NOMO-1 (cell line): ENCODE results near the gene FAM177B.
"Not testable (repeated sequence)": the region's sequence is repeated elsewhere in the genome, so short reads cannot be mapped to it uniquely, and the experiment has no call there.

ENCODE experiments used
- DNase-seq, 2 experiments: peaks; one replicate each; lab custom pipeline; 2025; ENCODE audit not compliant: unreplicated experiment in 2 of 2; lab: John Stamatoyannopoulos, UW

The FAM177B gene

DNA sequence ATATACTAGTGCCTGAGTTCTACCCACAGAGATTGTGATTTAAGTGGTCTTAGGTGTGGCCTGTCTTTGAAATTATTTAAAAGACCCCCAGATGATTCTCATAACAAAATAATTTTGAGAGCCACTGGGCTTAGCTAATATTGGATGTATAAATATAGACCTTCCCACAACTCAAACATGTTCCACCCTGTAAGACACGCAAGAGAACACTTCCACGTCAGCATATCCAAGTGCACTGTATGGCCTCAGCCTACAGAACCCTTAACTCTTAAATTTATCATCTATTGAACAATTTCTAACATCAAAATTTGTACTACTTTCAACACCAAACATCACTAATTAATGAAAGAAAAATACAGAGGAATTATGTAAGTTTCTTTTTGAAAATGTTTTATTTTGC, 2.5 kb downstream of the FAM177B start:
- DNase-seq, result no peak

DNA sequence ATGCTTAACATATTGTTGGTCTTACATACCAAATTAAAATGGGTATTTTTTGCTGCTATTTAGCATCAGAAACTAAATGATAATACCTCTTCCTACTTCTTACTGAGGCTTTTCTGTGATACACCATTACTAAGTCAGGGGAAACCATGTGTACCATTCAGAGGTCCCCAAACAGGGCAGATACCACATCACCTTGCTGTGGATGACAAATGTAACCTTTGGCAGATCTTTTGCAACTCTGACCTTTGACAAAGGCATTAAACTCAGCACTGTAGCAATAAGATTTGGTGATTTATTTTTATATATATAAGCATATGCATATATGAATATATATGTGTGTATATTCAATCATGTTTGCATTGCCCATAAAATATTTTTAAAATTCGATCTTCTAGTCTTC, 2.9 kb downstream of the FAM177B start:
- no peak for DNase-seq

DNA sequence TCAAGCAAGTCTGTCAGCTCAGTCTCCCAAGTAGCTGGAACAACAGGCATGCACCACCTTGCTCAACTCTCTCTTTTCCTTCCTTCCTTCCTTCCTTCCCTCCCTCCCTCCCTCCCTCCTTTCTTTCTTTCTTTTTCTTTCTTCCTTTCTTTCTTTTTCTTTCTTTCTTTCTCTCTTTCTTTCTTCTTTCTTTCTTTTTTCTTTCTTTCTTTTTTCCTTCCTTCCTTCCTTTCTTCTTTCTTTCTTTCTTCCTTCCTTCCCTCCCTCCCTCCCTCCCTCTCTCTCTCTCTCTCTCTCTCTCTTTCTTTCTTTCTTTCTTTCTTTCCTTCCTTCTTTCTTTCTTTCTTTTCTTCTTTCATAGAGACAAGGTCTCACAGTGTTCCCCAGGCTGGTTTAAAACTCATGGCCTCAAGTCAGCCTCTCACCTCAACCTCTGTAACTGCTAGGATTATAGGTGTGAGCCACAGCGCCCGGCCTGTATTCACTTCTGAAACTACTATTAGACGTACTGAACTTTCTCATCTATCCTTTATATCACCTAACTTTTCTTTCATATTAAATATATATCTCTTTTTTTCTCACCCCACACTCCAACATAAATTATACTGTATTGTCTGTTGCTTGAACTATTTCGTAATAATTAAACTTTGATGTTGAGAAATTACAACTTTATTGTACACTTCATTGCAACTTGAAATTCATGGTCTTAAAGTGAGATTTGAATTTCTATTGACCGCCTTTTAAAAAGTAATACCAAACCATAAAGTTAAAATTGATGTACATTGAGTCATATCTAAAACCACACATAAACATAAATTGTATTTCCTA, 4.8 kb downstream of the FAM177B start:
- not testable (repeated sequence) for DNase-seq

DNA sequence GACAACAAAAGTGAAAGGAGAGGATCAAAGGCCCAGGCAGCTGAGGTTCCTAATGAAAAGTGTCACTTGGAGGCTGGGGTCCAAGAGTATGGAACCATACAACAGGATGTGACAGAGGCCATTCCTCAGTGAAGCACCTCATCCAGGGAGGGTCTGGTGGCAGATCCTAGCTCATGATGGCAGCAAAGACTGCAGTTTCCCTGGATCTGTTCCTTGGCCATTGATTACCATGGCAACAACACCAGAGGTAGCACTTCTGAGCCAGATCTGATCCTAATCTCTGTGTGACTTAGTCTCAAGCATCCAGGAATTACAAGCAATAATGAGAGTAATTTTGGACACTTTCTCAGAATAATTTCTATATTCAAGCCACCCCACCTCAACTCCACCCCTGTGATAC, 12.9 kb downstream of the FAM177B start:
- DNase-seq, result no peak

DNA sequence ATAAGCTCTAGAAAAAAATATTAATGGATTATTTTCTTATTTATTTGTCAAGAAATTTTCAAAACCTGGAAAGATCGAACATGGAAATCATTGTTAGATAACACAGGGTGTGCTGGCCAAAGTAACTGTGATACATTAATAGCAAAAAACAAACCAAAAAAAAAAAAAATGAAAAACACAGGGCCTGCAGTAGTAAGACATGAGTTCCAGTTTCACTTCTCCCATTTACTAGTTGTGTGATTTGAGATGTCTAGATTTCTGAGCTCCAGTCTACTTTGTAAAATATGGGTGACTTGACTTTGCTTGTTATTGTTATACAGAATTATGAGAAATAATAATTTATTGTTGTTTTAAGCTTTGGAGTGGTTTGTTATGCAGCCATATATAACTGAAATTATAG, 13.6 kb downstream of the FAM177B start:
- DNase-seq, result peak; percentile 15 to 65

DNA sequence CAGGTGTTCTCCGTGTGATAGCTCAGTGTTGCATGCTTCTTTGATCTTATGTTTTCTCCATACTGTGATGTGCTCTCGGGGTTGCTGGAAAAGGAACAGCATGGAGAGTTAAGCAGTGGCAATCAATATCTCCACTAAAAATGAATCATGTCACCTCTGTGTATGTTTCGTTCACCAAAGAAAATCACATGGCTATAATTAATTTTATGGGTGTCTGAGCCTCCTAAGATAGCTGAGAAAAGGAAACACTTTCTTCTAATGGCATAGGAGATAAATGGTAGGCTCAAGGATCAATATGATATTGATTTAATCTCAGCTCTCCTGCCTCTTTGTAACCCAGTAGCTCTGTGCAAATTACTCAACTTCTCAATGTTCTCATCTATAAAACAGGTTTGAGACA, 14.3 kb downstream of the FAM177B start:
- DNase-seq, result no peak

DNA sequence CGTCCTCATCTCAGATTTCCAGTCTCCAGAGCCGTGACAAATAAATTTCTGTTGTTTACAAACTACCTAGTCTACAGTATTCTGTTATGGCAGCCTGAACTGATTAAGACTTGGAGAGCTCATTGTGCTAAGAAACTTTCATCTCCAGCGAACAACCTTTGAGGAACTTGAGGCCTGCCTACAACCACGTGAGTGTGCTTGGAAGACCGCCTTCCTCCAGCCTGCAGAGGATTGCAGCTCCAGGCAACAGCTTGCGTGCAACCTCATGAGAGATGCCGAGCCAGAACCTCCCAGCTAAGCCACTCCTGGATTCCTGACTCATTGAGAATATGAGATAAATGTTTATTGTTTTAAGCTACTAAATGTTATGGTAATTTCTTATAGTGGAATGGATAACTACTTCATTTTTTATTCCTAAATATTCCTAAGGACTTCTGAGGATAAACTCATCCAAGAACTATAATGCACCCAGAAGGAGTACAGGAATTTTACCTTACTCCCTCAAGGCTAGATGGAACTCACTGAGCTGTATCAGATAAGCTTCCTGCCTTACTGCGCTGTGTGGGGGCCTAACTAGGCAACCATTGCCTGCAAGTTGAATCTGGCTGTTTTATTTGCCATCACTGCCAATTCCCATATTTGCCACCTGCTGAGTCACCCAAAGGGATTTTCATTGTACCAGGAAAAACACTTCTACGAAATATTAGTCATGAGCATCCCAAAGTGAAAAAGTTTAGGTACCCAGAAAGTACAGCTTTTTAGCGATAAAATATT, 17.6 kb downstream of the FAM177B start:
- no peak for DNase-seq

DNA sequence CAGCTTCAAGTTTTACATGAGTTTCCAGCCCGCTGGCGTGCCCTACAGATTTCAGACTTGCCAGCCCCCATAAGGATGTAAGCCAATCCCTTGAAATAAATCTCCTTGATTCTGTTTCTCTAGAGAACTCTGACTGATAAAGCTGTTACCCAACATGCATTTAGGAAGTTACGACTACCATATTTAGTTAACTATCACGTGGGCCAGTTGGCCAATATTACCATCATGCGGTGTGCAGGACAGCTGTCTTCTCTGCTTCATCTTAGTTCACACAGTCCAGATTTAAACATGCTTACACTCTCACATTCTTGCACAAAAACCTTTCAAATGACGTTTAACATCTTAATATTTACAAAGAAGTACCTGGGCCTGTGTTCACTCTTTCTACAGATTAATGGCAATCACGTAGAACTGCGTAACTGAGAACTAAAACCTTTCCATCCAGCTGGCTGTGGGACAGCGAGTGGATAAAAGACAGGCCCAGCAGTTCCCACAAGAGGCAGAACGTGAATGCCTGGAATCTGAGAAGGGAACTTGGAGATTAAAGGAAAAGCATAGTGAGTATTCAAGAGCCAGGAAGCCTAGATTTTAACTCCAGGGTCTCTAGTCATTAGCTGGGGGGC, 20.8 kb downstream of the FAM177B start:
- peak in 1 of 2 experiments; percentile 6 for DNase-seq

DNA sequence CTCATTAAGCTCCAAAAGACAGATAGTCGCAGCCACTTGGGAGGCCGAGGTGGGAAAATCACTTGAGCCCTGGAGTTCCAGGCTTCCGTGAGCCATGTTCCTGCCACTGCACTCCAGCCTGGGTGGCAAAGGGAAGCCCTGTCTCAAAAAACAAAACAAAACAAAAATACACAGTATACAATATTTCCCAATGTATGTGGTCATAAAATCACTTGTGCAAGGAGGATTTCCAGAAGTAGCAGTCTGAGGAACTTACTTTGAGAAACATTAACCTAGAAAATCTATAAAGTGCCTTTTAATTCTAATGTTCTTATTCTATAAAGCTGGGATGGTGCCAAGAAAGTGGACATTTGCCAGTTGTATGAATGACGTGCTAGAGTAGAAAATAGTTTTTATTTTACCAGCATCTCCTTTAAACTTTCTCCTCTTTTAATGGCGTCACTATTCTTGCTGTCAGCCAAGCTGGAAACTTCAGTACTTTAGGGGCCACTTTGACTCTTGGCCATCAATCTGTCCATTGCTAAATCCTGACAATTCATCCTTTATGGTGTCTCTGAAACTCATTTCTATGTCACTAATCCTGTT, 22.5 kb downstream of the FAM177B start:
- no peak for DNase-seq

DNA sequence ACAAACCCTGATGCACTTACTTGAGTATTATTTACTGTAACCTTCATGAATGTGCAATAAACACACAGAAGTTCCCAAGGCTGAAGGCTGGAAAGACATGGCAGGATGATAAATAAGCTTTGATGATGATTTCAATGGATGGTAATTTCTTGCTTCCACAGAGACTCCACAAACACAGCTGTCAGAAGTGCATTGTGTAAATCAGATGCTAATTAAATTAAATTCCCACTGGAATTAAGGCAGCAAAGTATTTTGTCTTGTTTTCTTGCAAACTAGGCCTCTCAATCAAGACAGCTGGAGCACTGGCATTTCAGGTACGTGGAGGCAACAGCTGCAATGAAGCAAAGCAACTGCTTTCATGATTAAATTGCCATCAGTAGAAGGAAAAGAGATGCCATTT, 24.1 kb downstream of the FAM177B start:
- no peak for DNase-seq

DNA sequence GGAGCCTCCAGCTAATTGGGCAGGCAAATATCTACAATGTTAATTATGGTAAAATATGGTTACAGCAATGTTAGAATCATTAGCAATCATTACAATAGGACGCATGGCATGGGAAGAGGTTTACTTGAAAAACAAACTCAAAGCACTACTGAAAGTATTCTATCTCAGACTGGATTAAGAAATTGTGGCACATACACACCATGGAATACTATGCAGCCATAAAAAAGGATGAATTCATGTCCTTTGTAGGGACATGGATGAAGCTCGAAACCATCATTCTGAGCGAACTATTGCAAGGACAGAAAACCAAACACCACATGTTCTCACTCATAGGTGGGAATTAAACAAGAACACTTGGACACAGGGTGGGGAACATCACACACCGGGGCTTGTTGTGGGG, 25.2 kb downstream of the FAM177B start:
- DNase-seq, result not testable (repeated sequence)

DNA sequence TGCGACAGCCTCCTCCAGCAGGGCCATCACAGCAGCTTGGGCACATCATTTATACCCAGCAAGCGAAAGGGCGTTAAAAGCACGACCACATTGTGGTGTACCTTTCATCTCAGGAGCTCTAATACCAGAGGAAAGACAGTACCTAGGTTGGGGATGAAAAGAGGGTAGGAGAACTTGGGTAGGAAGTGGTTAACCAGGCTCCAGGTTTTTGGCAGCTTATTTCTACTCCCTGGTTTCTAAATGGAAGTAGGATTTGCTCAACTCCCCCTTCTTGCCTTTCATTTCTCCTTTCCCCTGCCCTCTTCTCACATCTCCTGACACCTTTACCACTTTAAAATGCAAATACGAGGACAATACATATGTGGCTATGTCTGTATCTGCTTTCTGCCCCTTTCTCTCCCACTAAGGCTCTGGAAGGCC, 30.2 kb downstream of the FAM177B start:
- DNase-seq, result no peak

DNA sequence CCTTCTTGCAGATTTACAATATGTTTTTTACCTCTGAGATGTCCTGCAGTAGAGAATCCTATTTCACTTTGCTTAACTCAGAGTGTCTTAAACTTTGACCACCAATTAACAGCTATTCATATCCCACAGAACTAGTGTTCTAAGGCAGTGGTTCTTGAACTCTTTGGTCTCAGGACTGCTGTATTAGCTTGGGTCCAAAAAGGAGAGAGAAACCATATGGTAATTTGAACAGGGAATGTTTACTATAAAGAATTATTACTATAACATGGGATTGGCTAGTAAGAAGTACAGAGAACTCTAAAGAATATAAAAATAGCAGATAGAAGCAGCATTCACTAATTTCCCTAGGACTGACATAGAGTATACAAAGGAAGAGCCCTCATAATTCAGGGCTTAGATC, 31.6 kb downstream of the FAM177B start:
- DNase-seq, result no peak

DNA sequence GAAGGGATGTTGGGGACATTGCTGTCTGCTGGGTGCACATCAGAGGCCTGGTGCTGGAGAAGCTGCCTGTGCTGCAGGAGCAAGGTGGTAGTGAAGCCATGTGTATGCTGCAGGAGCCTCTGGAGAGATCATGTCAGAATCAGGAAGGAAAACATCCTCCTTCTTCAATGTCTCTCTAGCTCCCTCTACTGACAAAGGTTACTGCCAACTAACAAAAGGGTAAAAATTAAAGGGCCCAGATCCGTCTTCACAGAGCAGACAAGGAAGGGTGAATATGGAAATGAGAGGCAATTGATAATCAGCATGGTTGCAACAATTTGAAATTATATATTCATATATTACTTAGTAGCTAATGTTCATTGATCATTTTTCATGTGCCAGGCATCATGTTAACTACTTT, 32.2 kb downstream of the FAM177B start:
- DNase-seq, result no peak

DNA sequence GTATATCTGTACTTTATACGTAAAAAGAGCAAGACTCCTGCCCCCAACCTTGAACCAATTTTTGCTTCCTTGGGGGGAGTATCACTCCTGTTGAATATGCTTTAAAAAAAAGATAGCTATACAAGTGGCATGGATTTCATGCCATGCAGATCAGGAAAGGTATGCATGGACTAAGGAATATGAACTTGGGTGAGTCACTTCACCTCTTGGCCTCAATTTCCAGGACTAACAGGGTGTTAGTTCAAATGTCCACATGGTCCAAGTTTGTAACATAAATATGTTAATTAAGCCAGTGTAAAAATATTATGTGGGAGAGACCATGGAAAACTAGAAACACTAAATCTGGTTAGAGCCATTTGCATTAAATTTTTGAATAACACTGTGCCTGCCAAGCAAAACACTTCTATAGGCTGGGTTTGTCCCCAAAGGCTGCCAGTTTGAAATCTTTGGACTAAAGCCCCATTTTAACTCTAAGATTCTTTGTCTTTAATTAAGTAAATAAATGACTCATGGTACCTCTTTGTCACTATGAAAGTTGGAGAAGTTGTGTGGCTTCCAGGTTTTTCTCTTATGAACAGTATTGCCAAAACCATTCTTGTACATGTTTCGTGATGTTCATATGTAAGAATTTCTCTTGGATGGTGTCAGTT, 33.1 kb downstream of the FAM177B start:
- DNase-seq, result no peak

DNA sequence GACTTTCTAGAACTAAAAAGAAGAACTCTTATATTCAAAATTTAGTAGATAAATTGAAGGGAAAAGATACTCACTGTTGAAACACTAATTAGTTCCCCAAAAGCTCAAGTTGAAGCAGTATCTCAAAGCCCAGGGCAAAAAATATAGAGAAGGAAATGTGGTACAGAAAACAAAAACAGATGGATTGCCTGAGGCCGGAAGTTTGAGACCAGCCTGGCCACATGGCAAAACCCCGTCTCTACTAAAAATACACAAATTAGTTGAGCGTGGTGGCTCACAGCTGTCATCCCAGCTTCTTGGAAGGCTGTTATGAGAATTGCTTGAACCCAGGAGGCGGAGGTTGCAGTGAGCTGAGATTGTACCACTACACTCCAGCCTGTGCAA, 36.0 kb downstream of the FAM177B start:
- peak; percentile 67 to 90 for DNase-seq

DNA sequence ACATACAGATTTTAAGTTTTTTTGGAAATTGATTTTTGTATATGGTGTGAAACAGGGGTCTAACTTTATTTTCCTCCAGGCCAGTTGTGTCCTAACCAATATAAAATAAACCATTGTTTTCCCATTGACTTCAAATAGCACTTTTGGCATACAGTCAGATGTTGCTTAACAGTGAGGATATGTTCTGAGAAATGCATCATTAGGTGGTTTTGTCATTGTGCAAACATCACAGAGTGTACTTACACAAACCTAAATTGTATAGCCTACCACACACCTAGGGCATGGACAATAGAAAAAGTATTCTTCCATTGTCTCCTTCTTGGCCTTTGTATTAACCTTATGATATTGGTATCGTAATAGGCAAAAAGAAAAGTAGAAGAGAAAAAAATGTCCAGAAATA, 40.5 kb downstream of the FAM177B start:
- no peak for DNase-seq

DNA sequence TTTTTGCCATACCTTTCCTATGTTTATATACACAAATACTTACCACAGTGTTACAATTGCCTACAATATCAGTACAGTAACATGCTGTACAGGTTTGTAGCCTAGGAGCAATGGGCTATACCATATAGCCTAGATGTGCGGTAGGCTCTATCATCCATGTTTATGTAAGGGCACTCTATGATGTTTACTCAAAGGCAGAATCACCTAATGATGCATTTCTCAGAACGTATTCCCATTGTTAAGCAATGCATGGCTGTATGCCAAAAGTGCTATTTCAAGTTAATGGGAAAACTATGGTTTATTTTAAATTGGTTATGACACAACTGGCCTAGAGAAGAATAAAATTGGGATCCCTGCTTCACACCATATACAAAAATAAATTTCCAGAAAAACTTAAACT, 41.0 kb downstream of the FAM177B start:
- DNase-seq, result no peak

DNA sequence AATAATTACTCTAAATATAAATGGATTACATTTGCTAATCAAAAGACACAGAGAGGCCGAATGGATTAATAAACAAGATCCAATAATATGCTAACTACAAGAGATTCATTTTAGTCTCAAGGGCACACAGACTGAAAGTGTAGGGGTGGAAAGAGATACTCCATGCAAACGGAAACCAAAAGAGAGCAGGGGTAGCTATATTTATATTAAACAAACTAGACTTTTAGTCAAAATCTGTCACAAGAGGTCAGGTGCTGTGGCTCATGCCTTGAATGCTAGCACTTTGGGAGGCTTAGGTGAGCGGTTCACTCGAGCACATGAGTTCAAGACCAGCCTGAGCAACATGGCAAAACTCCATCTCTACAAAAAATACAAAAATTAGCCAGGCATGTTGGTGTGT, 44.2 kb downstream of the FAM177B start:
- no peak for DNase-seq

DNA sequence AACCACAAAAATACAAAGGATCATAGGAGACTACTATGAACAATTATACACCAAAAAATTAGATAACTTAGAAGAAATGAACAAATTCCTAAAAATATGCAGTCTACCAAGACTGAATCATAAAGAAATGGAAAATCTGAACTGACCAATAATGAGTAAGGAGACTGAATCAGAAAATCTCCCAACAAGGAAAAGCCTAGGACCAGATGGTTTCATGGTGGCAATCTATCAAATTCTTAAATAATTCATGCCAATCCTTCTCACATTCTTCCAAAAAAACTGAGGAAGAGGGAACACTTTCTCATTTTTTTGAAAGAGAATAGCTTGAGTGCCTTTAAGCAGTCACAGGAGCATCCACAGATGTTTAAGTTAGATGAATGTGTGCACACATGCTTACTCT, 46.0 kb downstream of the FAM177B start:
- no peak for DNase-seq

DNA sequence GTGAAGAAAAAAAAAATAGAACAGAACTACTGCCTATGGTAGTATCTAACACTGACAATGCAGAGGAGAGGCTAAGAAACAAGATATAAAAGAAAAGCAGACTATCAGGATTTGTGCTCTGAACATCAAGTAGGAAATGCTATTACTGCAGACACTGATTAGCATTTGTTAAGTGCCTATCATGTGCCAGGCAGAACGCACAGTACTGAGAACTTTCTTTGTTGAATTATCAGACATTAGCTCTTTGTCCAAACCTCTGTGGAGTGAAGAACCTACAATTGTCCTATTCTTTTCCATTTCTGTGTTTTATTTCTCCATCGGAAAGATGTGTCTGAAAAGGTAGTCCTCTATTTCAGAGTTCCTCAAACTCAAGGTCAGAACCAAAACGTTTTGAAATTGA, 47.4 kb downstream of the FAM177B start:
- DNase-seq, result no peak
